Ectodermal cell (in vitro differentiated cells): Measurements from ENCODE around the gene MED15.

ENCODE experiments used
- H3K27ac ChIP-seq: 2 replicates; pipeline ENCODE4 v1.7.0; 2013; ENCODE audit warnings: mild to moderate bottlenecking, low read depth, low read length; ENCODE audit not compliant: insufficient read depth, poor library complexity, severe bottlenecking
- H3K27me3 ChIP-seq: 2 replicates; pipeline ENCODE4 v1.7.0; 2013; ENCODE audit warnings: mild to moderate bottlenecking, low read length; ENCODE audit not compliant: insufficient read depth, control insufficient read depth, poor library complexity, severe bottlenecking
- H3K36me3 ChIP-seq: one replicate; pipeline ENCODE4 v1.7.0; 2013; ENCODE audit warnings: low read length; ENCODE audit not compliant: control insufficient read depth, insufficient read depth
- H3K4me1 ChIP-seq: one replicate; pipeline ENCODE4 v1.7.0; 2013; ENCODE audit warnings: low read length; ENCODE audit not compliant: control insufficient read depth, insufficient read depth
- H3K4me3 ChIP-seq: 2 replicates; pipeline ENCODE4 v1.7.0; 2013; ENCODE audit warnings: low read depth, low read length, control low read depth; ENCODE audit not compliant: insufficient read depth
- H3K9me3 ChIP-seq: 2 replicates; pipeline ENCODE4 v1.7.0; 2013; ENCODE audit warnings: mild to moderate bottlenecking, low read length, moderate library complexity; ENCODE audit not compliant: control insufficient read depth
- WGBS, 2 experiments: methylation state at CpG; one replicate each; pipeline ENCODE4 v1.1.7; 2013; ENCODE audit warnings: missing lambda C conversion rate in 2 of 2; 5-methylcytosine and 5-hydroxymethylcytosine counted together

Gene MED15

DNA sequence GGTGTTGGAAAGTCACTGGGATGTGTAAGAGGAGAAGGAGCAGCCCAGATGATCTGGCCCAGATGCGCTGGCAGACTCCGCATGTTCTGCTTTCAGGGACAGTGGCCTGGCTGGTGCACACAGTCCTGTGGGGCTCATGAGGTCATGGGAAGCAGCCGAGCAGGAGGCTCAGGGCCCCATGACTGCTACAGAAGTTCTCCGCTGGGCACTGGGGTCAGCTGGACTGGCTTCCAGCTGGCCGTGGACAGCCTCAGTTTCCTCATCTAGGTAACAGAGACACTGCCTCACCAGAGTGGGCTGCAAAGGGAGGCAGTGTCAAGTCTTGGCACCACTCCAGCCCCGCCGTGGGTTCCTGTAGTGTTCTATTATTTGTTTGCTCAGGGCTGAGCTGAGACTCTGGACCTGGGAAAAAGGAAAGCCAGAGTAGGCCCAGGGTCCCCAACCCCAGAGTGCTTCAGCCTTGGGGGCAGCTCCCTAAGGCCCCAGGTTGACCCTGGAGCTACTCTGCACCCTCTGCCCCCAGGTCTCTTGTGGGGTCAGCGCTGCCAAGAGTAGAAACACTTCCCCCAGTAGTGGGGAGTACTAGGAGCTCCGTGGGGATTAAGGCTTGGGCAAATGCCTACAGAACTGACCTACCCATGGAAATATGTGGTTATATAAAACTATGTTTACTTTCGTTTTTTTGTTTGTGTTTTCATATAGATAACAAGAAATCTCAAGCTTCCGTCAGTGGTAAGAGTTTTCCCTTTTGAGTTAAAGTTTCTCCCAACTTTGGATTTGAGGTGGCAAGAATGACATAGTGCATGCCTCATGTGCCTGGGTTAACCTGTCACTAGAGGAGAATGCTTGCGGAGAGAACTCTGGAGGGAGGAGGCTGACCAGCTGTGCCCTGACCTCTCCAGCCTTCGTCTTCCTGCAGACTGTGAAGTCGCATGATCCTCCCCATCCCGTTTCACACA, 45.3 kb downstream of the MED15 start:
- Histone ChIP-seq H3K36me3 (peaks cover 17% of the 10 kb centered on the region), H3K27me3 (no peaks in the 10 kb centered on the region), H3K4me1 (peaks cover 28% of the 10 kb centered on the region), H3K27ac (no peak overlapping the region), H3K4me3 (no peak overlapping the region), H3K9me3 (no peaks in the 10 kb centered on the region)
- WGBS, 2 experiments, result 93 to 94% methylated on average over 15 of the region's 15 CpGs

DNA sequence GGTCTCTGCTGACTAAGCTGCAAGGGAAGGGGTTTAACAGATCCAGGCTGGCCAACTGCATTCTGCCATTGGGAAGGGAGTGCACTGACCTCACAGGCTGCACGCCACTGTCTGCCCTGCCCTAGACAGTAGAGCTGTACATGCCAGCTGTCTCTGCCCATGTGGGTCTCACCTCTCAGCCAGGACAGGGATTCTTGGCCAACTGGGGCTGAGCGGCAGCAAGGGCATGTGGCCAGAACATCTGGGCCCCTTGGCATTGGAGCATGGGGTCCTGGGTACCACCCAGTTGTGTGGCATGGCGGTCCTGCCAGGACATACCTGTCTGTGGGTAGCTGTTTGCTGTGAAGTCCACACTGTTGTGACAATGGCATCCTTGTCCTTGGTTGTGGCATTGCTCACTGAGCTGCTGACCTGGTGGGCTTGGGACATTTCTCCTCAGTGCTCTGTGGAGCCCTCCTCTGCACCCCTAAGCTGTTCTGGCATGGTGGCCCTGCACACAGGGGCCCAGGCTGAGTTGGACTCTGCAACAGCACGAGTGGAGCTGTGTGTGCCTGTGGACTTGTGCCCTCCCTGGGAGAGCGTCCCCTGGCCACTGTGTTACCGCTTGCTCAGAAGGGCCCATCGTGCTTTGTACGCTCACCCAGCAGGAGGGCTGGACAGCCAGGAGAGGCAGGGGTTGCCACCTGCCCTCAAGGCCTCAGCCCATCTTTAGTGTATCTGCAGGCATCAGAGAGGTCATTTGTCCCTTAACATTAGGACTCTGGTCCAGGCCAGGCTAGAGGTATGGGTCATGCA, 46.7 kb downstream of the MED15 start:
- WGBS, 2 experiments, result 93 to 96% methylated on average over 8 of the region's 8 CpGs
- Histone ChIP-seq H3K36me3 (peaks cover 28% of the 10 kb centered on the region), H3K27me3 (no peaks in the 10 kb centered on the region), H3K27ac (no peak overlapping the region), H3K9me3 (no peaks in the 10 kb centered on the region), H3K4me3 (no peak overlapping the region), H3K4me1 (peaks cover 24% of the 10 kb centered on the region)

DNA sequence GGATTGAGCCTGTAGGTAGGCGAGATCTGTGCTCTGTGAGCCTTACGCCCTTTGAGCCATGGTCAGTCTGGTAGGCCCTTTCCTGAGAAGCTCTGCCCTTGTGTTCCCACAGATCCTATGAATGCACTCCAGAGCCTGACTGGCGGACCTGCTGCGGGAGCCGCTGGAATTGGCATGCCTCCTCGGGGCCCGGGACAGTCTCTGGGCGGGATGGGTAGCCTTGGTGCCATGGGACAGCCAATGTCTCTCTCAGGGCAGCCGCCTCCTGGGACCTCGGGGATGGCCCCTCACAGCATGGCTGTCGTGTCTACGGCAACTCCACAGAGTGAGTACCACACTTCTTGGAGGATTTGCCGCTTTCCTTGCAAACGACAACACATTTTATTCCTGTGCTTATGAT, 47.4 kb downstream of the MED15 start:
- 94 to 95% methylated on average over 14 of the region's 14 CpGs for WGBS, 2 experiments
- Histone ChIP-seq H3K36me3 (peaks cover 34% of the 10 kb centered on the region), H3K4me3 (no peak overlapping the region), H3K27ac (no peak overlapping the region), H3K9me3 (no peaks in the 10 kb centered on the region), H3K27me3 (no peaks in the 10 kb centered on the region), H3K4me1 (peaks cover 17% of the 10 kb centered on the region)

DNA sequence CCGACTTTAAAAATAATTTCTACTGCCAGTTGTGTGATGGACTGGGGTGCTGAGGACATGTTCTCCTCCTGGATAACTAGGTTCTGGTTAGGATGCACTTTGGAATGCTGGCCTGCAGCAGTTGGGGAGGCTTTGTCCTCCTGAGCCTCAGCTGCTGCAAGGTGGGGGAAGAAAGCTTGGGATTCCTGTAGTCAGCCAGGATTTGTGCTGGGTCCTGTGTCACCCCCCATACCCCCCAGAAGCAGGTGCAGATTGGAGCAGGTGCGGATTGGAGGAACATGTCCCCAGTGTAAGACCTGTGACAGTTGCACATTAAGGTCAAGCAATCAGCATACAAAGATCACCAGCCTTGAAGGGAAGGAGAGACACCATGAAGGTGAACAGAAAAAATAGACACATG, 51.1 kb downstream of the MED15 start:
- H3K4me1 ChIP-seq, result no peaks in the 10 kb centered on the region
- H3K9me3 ChIP-seq, result no peaks in the 10 kb centered on the region
- 89 to 98% methylated on average over 2 of the region's 2 CpGs for WGBS, 2 experiments
- no peak overlapping the region for H3K4me3 ChIP-seq
- H3K27ac ChIP-seq, result no peak overlapping the region
- peaks cover 29% of the 10 kb centered on the region for H3K36me3 ChIP-seq
- no peaks in the 10 kb centered on the region for H3K27me3 ChIP-seq

DNA sequence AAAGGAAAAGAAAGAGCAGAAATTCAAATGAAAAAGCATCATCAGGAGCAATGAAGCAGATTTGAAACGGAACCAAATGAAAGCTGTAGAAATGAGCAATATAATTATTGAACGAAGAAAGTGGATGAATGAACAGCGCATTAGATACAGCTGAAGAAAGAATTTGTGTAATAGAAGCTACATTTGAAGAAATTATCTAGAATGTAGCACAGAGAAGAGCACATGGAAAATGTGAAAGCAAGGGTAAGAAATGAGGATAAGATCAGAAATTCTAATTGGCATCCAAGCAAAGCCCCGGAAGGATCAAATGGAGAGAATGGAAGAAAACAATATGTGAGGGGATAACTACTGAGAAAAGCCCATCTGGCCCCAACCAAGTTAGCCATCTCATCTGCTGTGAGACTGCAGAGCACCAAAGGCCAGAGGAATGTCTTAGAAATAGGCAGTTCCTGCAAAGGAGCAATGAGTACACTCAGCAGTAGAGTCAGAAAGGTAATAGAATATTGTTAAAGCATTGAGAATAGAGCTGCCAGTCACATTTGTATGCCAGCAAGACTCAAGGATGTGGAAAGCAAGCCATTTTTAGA, 51.9 kb downstream of the MED15 start:
- Histone ChIP-seq H3K9me3 (no peaks in the 10 kb centered on the region), H3K36me3 (peaks cover 29% of the 10 kb centered on the region), H3K27me3 (no peaks in the 10 kb centered on the region), H3K4me1 (no peaks in the 10 kb centered on the region), H3K27ac (no peak overlapping the region), H3K4me3 (no peak overlapping the region)
- 81 to 85% methylated on average over 4 of the region's 4 CpGs for WGBS, 2 experiments

DNA sequence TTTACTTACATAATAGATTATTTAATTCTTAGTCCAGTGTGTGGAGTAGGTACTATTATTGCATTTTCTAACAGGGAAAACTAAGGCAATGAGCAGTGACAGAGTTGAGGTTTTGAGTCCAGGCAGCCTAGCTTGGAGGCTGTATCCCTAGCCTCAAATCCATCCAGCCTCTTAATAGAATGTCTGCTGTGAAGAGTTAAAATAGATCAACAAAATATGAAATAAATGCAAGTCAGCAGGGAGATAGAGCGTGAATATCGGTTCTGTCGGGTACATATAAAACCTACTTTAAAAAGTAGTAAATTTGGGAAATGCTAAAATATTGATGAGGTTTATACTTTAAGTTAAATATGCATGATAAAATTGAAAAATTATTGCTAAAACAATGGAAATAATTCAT, 53.3 kb downstream of the MED15 start:
- Histone ChIP-seq H3K27ac (no peak overlapping the region), H3K4me1 (no peaks in the 10 kb centered on the region), H3K4me3 (no peak overlapping the region), H3K36me3 (peaks cover 42% of the 10 kb centered on the region), H3K9me3 (no peaks in the 10 kb centered on the region), H3K27me3 (no peaks in the 10 kb centered on the region)
- 91% methylated on average over 3 of the region's 3 CpGs; no CpG with 5 or more reads in 1 of the 2 experiments for WGBS, 2 experiments

DNA sequence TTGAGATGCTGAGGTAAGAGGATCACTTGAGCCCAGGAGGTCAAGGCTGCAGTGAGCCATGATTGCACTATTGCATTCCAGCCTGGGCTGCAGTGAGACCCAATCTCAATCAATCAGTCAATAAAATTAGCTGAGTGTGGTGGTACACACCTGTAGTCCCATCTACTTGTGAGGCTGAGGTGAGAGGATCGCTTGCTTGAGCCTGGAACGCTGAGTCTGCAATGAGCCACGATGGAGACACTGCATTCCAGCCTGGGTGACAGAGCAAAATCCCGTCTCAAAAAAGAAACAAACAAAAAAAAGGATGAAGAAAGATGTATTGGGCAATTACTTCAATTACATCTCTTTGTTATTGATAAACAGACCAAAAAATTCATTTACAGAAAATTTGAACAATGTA, 54.5 kb downstream of the MED15 start:
- H3K36me3 ChIP-seq, result peaks cover 51% of the 10 kb centered on the region
- H3K9me3 ChIP-seq, result no peaks in the 10 kb centered on the region
- H3K4me1 ChIP-seq, result no peaks in the 10 kb centered on the region
- no peak overlapping the region for H3K4me3 ChIP-seq
- H3K27me3 ChIP-seq, result no peaks in the 10 kb centered on the region
- no peak overlapping the region for H3K27ac ChIP-seq
- WGBS, 2 experiments, result 94 to 96% methylated on average over 4 of the region's 4 CpGs

DNA sequence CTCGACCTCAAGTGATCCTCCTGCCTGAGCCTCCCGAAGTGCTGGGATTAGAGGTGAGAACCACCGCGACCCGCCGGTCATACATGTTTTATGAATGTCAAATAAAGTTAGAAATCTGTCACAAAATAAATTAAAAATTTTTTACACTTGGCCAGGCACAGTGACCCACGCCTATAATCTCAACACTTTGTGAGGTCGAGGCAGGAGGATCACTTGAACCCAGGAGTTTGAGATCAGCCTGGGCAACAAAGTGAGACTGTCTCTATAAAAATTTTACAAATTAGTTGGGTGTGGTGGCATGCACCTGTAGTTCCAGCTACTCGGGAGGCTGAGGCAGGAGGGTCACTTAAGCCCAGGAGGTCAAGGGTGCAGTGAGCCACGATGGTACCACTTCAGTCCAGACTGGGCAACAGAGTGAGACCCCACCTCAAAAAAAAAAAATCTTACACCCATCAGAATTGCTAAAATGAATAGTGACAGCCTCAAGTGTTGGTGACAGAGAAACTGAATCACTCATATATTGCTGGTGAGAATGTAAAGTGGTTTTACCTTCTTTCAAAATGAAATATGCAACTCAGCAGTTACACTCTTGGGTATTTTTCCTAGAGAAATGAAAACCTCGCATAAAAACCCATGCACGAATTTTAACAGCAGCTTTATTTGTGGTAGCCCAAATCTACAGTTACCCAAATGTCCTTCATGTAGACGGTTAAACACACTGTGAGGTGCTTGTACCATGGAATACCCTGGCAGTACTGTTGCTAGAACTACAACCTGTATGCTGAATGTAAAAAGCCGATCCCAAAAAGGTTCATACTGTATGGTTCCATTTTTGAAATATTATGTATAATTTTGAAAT, 55.4 kb downstream of the MED15 start:
- no peaks in the 10 kb centered on the region for H3K9me3 ChIP-seq
- 95 to 96% methylated on average over 14 of the region's 14 CpGs for WGBS, 2 experiments
- H3K27me3 ChIP-seq, result no peaks in the 10 kb centered on the region
- no peak overlapping the region for H3K4me3 ChIP-seq
- no peak overlapping the region for H3K27ac ChIP-seq
- peaks cover 56% of the 10 kb centered on the region for H3K36me3 ChIP-seq
- H3K4me1 ChIP-seq, result no peaks in the 10 kb centered on the region

DNA sequence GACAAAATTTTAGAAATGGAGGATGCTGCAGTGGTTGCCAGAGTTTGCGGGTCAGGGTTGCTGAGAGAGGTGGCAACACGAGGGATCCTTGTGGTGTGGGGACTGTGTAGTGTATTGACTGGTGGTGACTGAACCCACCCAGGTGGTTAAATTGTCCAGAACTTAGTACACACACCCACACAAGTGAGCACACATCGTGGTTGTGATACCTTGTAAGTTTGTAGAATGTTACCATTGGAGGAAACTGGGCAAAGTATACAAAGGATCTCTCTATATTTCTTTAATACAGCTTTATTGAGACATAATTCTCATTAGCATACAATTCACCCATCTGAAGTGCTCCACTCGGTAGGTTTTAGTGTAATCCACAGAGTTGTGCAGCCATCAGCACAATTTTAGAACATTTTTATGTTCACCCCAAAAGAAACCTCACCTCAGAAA, 56.1 kb downstream of the MED15 start:
- Histone ChIP-seq H3K4me1 (no peaks in the 10 kb centered on the region), H3K36me3 (peaks cover 57% of the 10 kb centered on the region), H3K27ac (no peak overlapping the region), H3K9me3 (no peaks in the 10 kb centered on the region), H3K27me3 (no peaks in the 10 kb centered on the region), H3K4me3 (no peak overlapping the region)
- 97 to 98% methylated on average over 3 to 4 of the region's 4 CpGs for WGBS, 2 experiments
